ENCODE results near the gene ARSA.
"Not testable (repeated sequence)": the region's sequence is repeated elsewhere in the genome, so short reads cannot be mapped to it uniquely, and the experiment has no call there.

ARSA gene

GRCh38 chr22:50621356-50621880 is 6.5 kb downstream of the ARSA start:
- no peak for DNase-seq

DNA sequence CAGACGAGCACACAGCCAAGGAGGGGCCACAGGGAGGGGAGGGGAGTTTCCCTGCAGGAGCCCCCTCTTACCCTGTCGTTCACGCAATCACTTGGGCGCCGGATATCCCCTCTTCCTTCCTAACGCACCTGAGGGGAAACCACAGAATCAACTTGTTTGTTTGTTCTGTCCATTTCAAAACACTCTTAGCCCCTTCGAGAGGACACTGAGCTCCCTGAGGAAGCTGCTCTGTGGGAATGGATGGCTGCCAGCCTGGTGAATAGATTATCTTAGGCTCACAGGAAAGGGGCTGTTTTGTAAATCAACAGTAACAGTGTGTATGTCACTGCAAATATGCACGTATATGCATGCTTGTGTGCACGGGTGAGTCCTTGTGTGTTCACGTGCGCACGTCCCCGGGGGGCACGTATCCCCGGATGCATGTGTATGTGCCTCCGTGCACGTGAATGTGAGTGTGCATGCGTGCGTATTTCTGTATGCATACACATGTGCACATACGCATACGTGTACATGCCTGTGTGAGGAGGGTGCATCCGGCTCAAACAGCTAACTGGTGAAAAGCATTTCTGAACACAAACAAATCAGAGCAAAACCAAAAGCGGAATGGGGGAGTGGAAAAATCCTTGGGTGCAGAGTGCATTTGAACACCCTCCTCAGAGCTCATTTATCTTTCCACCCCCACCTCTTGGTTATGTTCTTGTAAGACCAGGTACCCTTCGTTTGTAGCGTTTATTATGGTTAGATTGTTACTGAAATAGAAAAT is 7.2 kb downstream of the ARSA start:
- DNase-seq, result no peak

- DNase-seq, result not testable (repeated sequence)
Observed at GRCh38 chr22:50614296-50614695, 13.7 kb downstream of the ARSA start.

GRCh38 chr22:50613291-50613981 is 14.5 kb downstream of the ARSA start:
- no peak for DNase-seq

DNA sequence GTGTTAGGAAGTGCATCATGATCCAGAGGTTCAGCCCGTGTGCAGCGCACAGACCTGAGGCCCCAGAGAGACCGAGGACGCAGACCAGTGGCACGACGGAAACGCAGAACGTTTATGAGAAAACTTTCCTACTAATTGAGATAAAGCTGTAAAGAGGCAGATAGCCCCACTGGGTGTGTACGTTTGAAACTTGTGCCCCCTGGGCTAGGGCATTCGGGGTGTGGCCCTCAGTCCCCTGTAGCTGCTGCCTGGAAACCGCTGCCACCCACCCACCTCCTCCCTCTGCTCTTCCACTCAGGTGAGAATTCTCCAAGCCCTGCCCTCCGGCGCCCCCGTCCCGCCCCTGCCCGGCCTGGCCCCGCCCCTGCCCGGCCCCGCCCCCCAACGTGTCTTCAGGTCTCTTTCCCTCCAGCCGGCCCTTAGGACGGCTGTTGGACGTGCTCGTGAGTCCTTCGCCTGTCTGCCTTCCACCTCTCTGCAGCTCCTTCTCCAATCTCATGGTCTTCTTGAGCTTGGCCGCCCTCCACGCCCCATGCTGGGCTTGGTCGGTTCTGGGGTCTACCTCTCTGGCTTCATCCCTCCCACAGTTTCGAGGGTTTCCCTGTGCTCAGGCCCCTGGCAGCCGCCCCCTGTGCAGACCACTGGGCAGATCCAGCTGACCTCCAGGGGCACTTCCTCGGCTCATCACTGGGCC is 15.3 kb downstream of the ARSA start:
- no peak for DNase-seq

DNA sequence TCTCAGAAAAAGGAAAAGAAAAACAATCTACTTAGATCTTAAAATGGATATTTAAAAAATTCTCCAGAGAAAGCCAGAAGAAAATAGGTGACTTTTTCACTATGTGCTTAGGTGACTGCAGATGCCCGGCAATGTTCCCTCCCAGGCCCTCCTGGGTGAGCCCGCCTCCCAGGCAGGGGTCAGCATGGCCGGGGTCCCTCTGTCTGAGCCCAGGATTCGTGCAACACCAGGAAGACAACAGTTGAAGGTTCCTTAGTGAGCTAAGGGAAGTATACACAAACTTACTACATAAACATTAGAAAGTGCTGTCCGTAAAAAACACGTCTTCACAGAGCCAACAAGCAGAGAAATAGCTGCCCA is 15.8 kb downstream of the ARSA start:
- DNase-seq, result no peak

GRCh38 chr22:50611341-50612060 is 16.5 kb downstream of the ARSA start:
- DNase-seq, result no peak

GRCh38 chr22:50610581-50610980 is 17.4 kb downstream of the ARSA start:
- DNase-seq, result no peak

- no peak for DNase-seq
Observed at GRCh38 chr22:50610041-50610451, 17.9 kb downstream of the ARSA start.

GRCh38 chr22:50609599-50609998 is 18.4 kb downstream of the ARSA start:
- no peak for DNase-seq

DNA sequence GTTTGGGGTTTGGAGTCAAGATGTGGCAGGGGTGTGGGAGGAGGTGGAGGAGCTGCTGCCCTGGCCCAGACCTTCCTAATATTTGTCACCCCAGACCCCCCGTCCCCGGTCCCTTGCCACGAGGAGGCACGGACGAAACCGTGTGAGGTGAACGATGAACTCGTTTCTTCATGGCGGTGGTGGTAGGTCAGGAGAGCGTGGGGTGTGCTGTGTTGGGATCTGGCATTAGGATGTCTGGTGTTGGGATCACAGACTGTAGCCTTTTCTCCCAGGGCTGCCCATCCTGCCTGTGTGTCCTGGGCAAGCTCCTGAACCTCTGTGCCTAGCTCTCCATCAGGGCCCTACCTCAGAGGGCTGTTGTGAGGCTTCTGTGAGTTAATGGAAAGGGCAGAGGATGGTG is 19.0 kb downstream of the ARSA start:
- no peak for DNase-seq

- DNase-seq, result not testable (repeated sequence)
Observed at GRCh38 chr22:50608058-50608840, 19.7 kb downstream of the ARSA start.

DNA sequence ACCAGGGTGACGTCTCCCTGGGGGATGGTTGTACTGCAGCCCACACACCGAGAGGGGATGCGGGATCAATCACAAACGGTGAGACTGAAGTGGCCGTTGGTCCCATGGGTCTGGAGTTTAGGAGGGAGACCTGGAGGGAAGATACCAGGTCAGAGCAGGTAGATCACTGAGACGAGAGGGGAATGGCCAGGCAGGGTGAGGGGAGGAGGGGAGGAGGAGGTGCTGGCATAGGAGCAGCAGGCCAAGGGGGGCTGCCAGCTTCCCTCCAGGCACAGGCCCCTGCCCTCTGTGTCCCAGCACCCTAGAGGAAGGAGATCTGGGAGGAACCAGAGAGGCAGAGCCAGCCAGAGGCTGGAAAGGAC is 20.3 kb downstream of the ARSA start:
- DNase-seq, result no peak

DNA sequence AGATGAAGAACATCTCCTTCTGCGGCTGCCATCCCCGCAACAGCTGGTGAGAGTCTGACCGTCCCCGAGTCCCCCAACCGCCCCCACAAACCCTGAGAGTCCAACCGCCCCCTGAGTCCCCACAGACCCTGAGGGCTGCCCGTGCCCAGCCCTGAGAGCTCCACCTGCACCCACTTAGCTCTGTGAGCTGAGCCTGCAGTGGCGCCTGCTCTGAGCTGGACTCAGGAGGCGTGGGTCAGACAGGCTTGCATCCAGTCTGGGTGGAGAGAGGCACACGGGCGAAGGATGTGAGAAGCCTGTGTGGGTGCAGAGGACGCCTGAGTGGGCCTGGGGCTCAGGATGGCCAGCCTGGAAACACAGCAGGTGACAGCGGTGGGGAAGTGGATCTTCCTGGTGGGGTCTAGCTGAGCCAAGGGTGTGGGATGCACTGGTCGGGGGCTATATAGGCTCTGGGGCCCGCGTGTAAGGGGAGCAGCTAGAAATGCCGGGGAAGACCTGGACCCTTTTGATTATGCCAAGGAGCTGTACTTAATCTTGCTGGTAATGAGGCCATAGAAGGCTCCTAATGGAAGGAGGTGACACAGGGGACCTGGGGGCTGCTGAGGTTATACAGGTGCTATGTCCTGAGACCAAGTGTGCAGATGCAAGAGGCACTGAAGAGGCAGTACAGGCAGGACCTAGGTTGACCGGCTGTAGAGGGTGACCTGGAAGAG is 20.9 kb downstream of the ARSA start:
- no peak for DNase-seq

DNA sequence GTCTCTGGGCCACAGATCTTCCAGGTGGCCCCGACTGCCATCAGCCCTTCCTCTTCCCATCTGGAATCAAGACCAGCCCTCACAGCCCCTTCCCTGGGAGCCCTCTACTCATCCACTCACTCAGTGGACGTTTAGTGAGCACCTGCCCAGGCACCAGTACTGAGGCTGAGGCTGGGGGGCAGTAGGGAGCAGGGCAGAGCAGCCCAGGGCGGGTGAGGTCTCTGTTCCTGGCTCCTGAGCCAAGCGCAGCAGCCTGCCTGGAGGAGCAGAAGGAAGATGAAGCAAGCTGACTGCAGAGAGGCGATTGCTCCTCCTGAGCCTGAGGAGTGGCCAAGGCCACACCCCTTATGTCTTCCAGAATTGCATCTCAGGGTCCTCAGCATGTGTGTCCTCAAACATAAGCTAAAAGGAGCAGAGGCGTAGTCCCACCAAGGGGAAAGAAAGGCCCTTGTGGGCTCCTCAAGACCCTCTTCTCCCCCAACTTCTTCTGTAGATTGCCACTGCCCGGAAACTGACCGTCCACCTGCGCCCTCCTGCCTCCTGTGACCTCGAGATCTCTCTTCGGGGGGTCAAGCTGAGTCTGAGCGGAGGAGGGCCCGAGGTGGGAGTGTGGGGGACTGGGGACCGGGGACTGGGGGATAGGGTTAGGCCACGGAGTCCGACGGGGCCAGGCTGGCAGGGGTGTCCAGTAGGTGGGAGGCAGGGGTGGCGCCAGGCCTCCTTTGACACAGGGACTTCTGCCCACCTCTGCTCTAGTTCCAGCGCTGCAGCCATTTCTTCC is 21.6 kb downstream of the ARSA start:
- no peak for DNase-seq

DNA sequence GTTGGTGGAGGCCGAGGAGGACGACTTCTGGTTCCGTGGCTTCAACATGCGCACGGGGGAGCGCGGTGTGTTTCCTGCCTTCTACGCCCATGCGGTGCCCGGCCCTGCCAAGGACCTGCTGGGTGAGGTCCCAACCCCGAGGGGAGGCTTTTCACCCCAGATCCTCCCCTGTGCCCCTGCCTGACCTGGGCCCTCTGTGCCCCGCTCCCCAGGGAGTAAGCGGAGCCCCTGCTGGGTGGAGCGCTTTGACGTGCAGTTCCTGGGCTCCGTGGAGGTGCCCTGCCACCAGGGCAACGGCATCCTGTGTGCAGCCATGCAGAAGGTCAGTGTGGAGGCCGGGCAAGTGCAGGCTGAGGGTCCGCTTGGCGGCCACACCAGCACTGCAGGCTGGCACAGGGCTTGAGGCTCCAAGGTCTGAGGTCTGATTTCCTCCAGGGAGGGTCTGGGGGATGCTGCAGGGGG is 22.3 kb downstream of the ARSA start:
- DNase-seq, result no peak

DNA sequence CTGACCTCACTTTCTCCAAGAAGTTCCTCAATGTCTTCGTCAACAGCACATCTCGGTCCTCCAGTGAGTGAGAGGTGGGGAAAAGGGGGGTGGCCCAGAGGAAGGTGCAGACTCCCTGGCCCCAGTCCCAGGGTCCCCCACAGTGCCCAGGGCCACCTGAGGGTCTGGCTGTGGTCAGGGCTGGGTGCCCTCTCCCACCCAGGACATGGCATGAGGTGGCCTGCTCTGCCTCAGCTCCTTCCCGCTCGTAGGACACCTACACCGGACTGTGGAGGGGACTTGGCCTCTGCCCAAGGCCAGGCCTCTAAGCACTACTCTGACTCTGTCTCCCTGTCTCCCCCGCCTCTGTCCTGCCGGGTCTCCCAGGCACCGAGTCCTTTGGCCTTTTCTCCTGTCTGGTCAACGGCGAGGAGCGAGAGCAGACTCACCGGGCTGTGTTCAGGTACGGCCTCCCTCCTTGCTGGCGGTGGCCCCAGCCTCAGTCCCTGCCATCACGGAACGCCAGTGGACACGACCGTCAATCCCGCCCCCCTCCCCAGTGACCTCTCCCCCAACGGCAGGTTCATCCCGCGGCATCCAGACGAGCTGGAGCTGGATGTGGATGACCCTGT is 22.8 kb downstream of the ARSA start:
- no peak for DNase-seq

DNA sequence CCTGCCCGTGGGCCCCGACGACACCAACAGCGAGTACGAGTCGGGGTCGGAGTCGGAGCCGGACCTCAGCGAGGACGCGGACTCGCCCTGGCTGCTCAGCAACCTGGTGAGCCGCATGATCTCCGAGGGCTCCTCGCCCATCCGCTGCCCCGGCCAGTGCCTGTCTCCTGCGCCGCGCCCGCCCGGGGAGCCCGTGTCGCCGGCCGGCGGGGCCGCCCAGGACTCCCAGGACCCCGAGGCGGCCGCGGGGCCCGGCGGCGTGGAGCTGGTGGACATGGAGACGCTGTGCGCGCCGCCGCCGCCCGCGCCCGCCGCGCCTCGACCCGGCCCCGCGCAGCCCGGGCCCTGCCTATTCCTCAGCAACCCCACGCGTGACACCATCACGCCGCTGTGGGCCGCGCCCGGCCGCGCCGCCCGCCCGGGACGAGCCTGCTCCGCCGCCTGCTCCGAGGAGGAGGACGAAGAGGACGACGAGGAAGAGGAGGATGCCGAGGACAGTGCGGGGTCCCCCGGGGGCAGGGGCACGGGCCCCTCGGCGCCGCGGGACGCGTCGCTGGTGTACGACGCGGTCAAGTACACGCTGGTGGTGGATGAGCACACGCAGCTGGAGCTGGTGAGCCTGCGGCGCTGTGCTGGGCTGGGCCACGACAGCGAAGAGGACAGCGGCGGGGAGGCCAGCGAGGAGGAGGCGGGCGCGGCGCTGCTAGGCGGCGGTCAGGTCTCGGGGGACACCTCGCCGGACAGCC is 23.5 kb downstream of the ARSA start:
- no peak for DNase-seq

GRCh38 chr22:50603511-50604255 is 24.3 kb downstream of the ARSA start:
- DNase-seq, result no peak
